Heart right ventricle (tissue), 16 donors: ENCODE data around the gene GPX2. TPM values are rescaled to one million over a fixed set of nuclear protein-coding genes. Genes with fewer than 3 reads are reported as not detected.

Experiments
- ATAC-seq, 8 donors: fragments of 200-7000 bp; cut with Tn5 transposase; one replicate each; pipeline ENCODE4 v1.9.1; 2020; ENCODE audit warnings: mild to moderate bottlenecking in 8 of 8, moderate library complexity in 8 of 8, moderate number of reproducible peaks in 1 of 8
- DNase-seq, 2 donors: peaks; one replicate each; pipeline ENCODE4 v3.0.0-alpha.2; 2020
- H3K27ac ChIP-seq, 10 donors: fragments of 200-600 bp; sonication (generic) in 2 of 10; one replicate each; pipeline versions ENCODE4 v1.5.0 to v1.8.0; 2020 to 2022; ENCODE audit warnings: mild to moderate bottlenecking in 3 of 10
- H3K27me3 ChIP-seq, 7 donors: fragments of 200-600 bp; one replicate each; pipeline ENCODE4 v1.8.0; 2021 to 2022; ENCODE audit warnings: mild to moderate bottlenecking in 2 of 7
- H3K36me3 ChIP-seq, 9 donors: fragments of 200-600 bp; sonication (generic) in 1 of 9; one replicate each; pipeline versions ENCODE4 v1.5.0 to v1.8.0; 2020 to 2022; ENCODE audit warnings: mild to moderate bottlenecking in 2 of 9
- H3K4me1 ChIP-seq, 9 donors: fragments of 200-600 bp; sonication (generic) in 1 of 9; one replicate each; pipeline versions ENCODE4 v1.5.0 to v1.8.0; 2020 to 2022; ENCODE audit warnings: mild to moderate bottlenecking in 4 of 9
- H3K4me3 ChIP-seq, 10 donors: fragments of 200-600 bp; sonication (generic) in 2 of 10; one replicate each; pipeline versions ENCODE4 v1.5.0 to v1.8.0; 2020 to 2022; ENCODE audit warnings: mild to moderate bottlenecking in 7 of 10, moderate library complexity in 2 of 10
- H3K9me3 ChIP-seq, 11 donors: fragments of 200-600 bp in 10 of 11; sonication (generic) in 2 of 11; one replicate each; pipeline versions ENCODE4 v1.5.0 to v1.8.0; 2013 to 2022; ENCODE audit warnings: mild to moderate bottlenecking in 2 of 11, control low read depth in 1 of 11, moderate library complexity in 1 of 11
- CTCF ChIP-seq, 9 donors: fragments of 200-600 bp; sonication (generic) in 2 of 9; IDR thresholded peaks; one replicate each; pipeline versions ENCODE4 v1.5.0 to v1.8.0; 2021 to 2022; ENCODE audit warnings: antibody characterized with exemption in 9 of 9, mild to moderate bottlenecking in 5 of 9, moderate library complexity in 1 of 9
- WGBS, 2 donors: extraction: QIAGEN DNeasy Blood & Tissue Kit; methylation state at CpG; one replicate each; pipeline ENCODE4 v1.1.7; 2013; ENCODE audit warnings: inconsistent platforms in 1 of 2; 5-methylcytosine and 5-hydroxymethylcytosine counted together
- intact Hi-C, 10 donors: fragments of 100-400 bp; cut with DNase I; formaldehyde crosslinking; loops; one replicate each; pipeline versions ENCODE4 v1.11.1 to v1.14.2; 2022
- polyA plus RNA-seq, 2 donors: library from polyadenylated mRNA; stranded (reverse); fragments of 200-250 nt; gene quantifications; one replicate each; pipeline ENCODE4 v1.2.3, GENCODE V29; 2013
- total RNA-seq, 10 donors: library from RNA; stranded (reverse); fragmentation: NEBNext Ultra II Directional in 3 of 10; extraction: Animal tissue kit (Norgen Biotek cat#: 25700) in 3 of 10; gene quantifications; one replicate each; pipeline versions ENCODE4 v1.2.1 to v1.2.4, GENCODE V29; 2021 to 2023
- donor health status: Arrhythmogenic right ventricular cardiomyopathy.
- donor health status: ischemic (EF 13 %, LVEDD 7.1; RV severe dilation, severe dysfunction).
- donor health status: healthy with polysubstance abuse.
- donor health status: DM: no; HTN: yes; CAD: no.
- donor health status: DM: no; HTN: no; CAD: no.
- donor health status: ischemic (EF 25% LVEDD 6.9; RV normal size, moderate dysfunction).
- donor health status: ischemic (EF 25% LVEDD 5.7; RV mildly dilated, moderate dysfunction).
- donor health status: healthy.
- donor health status: DM: yes; HTN: yes; CAD: no.
- donor health status: Ischemic cardiomyopathy.
- donor health status: ischemic (EF 35%, LVEDD 5.7; RV mildly dilated, moderate dysfunction).
- donor health status: nonischemic (EF 11% LVEDD 7.7; RV severe dilation, severe dysfunction).
- donor health status: DM: yes; HTN: yes; CAD: no.
- donor health status: PGD.
- donor health status: ischemic (EF 29% LVEDD 5.4; RV normal size, mild dysfunction).
- donor health status: nonischemic (EF 23%, LVEDD 6.1; RV moderate dilation, normal function).

The GPX2 gene
- total and polyA plus RNA-seq, 12 donors: not detected

DNA sequence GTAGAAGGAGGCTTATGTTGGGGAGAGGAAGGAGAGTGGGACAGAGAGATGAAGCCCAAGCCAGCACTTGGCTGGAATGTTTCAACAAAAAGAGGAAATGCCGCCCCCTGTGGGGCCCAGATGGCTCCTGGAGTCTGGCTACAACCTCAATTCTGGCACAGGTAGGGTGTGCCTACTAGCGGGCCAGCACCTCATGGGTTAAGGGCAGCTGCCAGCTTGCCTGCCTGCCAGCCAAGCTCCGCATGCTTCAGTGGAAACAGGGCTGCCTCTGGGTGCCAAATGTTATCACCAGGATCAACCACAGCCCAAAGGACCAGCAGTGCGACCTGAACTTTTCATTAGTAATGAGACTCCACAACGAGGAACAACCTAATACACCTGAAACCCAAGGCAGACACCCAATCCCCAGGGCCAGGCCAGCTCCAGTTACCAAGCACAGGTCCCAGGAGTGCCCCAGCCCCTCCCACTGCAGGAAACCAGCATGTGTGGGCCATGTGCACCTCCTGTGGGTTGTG lies 18.3 kb upstream of the GPX2 start:
- Histone ChIP-seq H3K4me1 (peaks cover 0 to 12% (median 9%) of the 10 kb centered on the region in 9 donors), H3K9me3 (no peaks in the 10 kb centered on the region), H3K36me3 (peaks cover 0 to under 1% (median 0%) of the 10 kb centered on the region in 9 donors), H3K27me3 (no peaks in the 10 kb centered on the region), H3K27ac (no peak overlapping the region), H3K4me3 (no peak overlapping the region)
- 53 to 65% methylated on average over 5 of the region's 5 CpGs for WGBS, 2 donors
- peak in 5 of 8 donors; percentile 38 to 53 (median 46) for ATAC-seq
- intact Hi-C loops: no loop called here
- TF ChIP-seq CTCF (IDR thresholded peaks at IDR 0.05): peak in 1 of 9 donors; percentile 8
- DNase-seq: no peak

GRCh38 chr14:64958743-64959142 lies 16.2 kb upstream of the GPX2 start:
- Histone ChIP-seq H3K4me3 (no peak overlapping the region), H3K27ac (no peak overlapping the region), H3K4me1 (peaks cover 0 to 12% (median 9%) of the 10 kb centered on the region in 9 donors), H3K9me3 (no peaks in the 10 kb centered on the region), H3K36me3 (peaks cover 0 to 5% (median 0%) of the 10 kb centered on the region in 9 donors), H3K27me3 (no peaks in the 10 kb centered on the region)
- intact Hi-C loops: no loop called here
- no peak for DNase-seq
- no peak for TF ChIP-seq CTCF (IDR thresholded peaks at IDR 0.05)
- ATAC-seq: no peak
- WGBS, 2 donors: 93 to 96% methylated on average over 5 of the region's 5 CpGs

DNA sequence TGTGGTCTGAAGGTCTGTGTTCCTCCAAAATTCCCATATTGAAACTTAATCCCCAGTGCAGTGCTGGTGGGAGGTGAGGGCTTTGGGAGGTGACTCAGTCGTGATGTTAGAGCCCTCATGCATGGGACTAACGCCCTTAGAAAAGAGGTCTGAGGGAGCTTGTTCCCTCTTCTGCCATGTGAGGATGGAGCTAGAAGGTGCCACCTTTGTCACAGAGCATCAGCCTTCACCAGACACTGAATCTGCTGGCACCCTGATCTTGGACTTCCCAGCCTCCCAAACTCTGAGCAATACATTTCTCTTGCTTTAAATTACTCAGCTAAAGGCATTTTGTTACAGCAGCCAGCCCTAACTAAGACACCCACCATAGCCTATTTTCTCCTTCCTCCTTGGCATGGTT lies 15.7 kb upstream of the GPX2 start:
- ATAC-seq (no peak), DNase-seq (no peak)
- H3K4me1 ChIP-seq: peaks cover 0 to 17% (median 9%) of the 10 kb centered on the region in 9 donors
- intact Hi-C loops: no loop called here
- no peaks in the 10 kb centered on the region for H3K9me3 ChIP-seq
- H3K36me3 ChIP-seq: peaks cover 0 to 5% (median 0%) of the 10 kb centered on the region in 9 donors
- 91 to 96% methylated on average over 2 of the region's 2 CpGs for WGBS, 2 donors
- H3K27ac ChIP-seq: no peak overlapping the region
- no peaks in the 10 kb centered on the region for H3K27me3 ChIP-seq
- no peak for TF ChIP-seq CTCF (IDR thresholded peaks at IDR 0.05)
- no peak overlapping the region for H3K4me3 ChIP-seq

GRCh38 chr14:64956697-64957406 lies 14.3 kb upstream of the GPX2 start:
- H3K4me1 ChIP-seq: peaks cover 0 to 31% (median 21%) of the 10 kb centered on the region in 9 donors
- WGBS, 2 donors: 82 to 91% methylated on average over 8 of the region's 8 CpGs
- no peak overlapping the region for H3K4me3 ChIP-seq
- H3K36me3 ChIP-seq: peaks cover 0 to 7% (median 0%) of the 10 kb centered on the region in 9 donors
- H3K27ac ChIP-seq: no peak overlapping the region
- ATAC-seq (no peak), DNase-seq (no peak)
- H3K27me3 ChIP-seq: no peaks in the 10 kb centered on the region
- TF ChIP-seq CTCF (IDR thresholded peaks at IDR 0.05): no peak
- intact Hi-C loops: no loop called here
- no peaks in the 10 kb centered on the region for H3K9me3 ChIP-seq
